Measurements from ENCODE around the gene SENP3. TPM values are rescaled to one million over a fixed set of nuclear protein-coding genes. Genes with fewer than 3 reads are reported as not detected.

The SENP3 gene
- total RNA-seq, 1 experiment from 2014 or later, result 59.5 TPM

- DNase-seq (ENCODE audit: low spot score), result no peak
Observed at GRCh38 chr17:7556627-7557026, 5.1 kb upstream of the SENP3 start.

- no peak for DNase-seq (ENCODE audit: low spot score)
Observed at GRCh38 chr17:7557147-7557764, 4.5 kb upstream of the SENP3 start.

DNA sequence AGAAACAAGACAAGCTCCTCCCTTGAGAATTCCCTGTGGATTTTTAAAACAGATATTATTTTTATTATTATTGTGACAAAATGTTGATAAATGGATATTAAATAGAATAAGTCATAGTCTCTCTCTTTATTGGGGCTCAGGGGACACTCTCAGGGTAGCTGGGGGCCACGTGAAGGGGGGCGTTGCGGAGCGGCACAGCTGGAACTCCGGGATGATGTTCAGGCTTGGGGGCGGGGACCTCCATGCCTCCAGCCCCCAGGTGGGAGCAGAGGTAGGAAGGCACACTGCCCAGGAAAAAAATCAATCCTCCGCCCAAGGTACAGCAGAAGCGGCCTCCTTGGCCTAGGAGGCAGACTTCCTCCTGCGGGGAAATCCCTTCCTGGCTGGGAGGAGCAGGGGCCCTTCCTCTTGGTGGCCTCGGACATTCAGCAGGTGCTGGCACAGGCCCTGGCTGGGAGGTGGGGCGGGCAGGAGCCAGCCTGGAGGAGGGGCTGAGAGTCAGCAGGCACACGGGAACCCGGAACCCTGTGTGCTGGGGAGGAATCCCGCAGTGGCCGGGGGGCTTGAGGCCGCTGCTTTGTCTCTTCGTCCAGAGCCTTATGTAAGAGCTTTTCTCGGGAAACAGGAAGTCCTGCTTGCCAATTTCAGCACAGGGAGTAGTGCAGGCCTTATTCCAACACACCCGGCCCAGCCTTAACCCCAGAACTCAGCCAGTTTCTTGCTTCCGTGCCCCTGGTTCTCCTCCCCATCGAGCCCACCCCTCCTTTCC lies 3.8 kb upstream of the SENP3 start:
- no peak for DNase-seq (ENCODE audit: low spot score)

GRCh38 chr17:7558544-7559319 lies 3.0 kb upstream of the SENP3 start, which contains the start of gene TNFSF13:
Gene TNFSF13, plus strand, starts transcription at chr17:7558750. Its CDS starts 290 bp downstream, at chr17:7559040.
- DNase-seq (ENCODE audit: low spot score), result no peak

DNA sequence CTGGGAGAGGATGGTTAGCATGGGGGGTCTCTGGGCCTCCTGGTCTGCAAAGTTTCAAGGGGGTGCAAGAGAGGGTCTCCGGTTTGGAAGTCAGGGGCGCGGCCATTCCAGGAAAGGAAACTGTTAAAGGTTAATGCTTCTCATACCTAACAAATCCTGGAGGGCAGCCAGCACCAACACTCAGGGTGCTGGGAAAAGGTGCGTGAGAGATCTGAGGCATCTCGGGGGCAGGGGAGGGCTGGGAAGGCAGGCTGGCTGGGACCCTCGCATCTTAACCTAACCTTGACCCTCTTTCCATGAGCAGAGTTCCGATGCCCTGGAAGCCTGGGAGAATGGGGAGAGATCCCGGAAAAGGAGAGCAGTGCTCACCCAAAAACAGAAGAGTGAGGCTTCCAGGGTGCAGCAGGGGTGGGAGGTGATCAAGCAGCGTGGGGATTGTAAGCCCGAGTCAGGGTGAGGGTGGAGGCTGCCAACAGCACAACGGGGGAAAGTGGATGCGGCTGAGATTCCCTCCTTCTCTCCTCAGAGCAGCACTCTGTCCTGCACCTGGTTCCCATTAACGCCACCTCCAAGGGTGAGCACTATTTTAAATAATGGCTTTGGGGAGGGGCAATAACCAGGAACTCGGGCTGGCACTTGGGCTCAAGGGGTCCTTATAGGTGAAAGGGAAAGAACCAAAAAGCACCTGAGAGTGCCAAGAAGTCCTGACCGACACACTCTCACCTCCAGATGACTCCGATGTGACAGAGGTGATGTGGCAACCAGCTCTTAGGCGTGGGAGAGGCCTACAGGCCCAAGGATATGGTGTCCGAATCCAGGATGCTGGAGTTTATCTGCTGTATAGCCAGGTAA lies 2.2 kb upstream of the SENP3 start:
- DNase-seq (ENCODE audit: low spot score), result no peak

DNA sequence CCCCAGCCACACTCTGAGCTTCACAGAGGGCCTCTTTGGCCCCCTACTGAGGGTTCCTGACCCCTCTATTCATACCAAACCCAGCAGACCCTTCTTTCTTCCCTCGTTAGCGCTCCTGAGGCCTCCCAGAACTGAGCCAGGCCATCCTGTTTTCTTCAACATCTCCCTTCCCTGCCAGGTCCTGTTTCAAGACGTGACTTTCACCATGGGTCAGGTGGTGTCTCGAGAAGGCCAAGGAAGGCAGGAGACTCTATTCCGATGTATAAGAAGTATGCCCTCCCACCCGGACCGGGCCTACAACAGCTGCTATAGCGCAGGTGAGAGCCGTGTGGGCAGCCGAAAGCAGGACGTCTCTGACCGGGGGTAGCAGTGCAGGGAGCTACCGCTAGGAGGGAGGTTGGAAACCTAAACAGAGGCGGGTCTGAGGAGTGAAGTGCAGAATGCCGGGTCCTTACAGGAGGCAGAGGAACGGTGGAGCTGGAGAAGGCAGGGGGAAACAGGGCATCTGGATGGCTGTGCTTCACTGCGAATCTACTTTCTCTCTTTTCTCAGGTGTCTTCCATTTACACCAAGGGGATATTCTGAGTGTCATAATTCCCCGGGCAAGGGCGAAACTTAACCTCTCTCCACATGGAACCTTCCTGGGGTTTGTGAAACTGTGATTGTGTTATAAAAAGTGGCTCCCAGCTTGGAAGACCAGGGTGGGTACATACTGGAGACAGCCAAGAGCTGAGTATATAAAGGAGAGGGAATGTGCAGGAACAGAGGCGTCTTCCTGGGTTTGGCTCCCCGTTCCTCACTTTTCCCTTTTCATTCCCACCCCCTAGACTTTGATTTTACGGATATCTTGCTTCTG lies 1.3 kb upstream of the SENP3 start:
- no peak for DNase-seq (ENCODE audit: low spot score)

DNA sequence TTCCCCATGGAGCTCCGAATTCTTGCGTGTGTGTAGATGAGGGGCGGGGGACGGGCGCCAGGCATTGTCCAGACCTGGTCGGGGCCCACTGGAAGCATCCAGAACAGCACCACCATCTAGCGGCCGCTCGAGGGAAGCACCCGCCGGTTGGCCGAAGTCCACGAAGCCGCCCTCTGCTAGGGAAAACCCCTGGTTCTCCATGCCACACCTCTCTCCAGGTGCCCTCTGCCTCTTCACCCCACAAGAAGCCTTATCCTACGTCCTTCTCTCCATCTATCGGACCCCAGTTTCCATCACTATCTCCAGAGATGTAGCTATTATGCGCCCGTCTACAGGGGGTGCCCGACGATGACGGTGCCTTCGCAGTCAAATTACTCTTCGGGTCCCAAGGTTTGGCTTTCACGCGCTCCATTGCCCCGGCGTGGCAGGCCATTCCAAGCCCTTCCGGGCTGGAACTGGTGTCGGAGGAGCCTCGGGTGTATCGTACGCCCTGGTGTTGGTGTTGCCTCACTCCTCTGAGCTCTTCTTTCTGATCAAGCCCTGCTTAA lies 617 bp upstream of the SENP3 start:
- DNase-seq (ENCODE audit: low spot score), result peak; percentile 64

DNA sequence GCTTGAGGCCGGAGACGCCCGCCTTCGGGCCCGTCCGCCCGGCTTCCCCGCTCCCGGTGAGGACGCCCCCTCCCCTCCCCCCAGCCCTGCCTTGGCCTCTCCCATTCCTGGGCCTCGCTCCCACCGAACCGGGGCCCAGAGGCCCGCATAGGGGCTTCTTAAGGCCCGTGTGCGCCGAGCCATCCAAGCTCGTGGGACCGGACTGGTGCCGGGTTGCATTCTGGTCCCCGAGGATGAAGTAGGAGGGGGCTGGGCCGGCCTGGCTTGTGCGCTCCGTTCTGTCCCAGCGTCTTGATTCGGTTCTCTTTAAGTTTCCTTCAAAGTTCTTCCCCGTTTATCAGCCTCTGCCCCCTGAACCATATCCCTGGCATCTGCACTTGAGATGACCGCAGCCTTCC lies 488 bp downstream of the SENP3 start:
- no peak for DNase-seq (ENCODE audit: low spot score)

- no peak for DNase-seq (ENCODE audit: low spot score)
Observed at GRCh38 chr17:7563115-7563869, 1.6 kb downstream of the SENP3 start.

- no peak for DNase-seq (ENCODE audit: low spot score)
Observed at GRCh38 chr17:7569571-7569970, 7.9 kb downstream of the SENP3 start.

- DNase-seq (ENCODE audit: low spot score), result no peak
Observed at GRCh38 chr17:7570351-7570750, 8.6 kb downstream of the SENP3 start.

GRCh38 chr17:7572338-7572587 lies 10.5 kb downstream of the SENP3 start:
- no peak for DNase-seq (ENCODE audit: low spot score)

DNA sequence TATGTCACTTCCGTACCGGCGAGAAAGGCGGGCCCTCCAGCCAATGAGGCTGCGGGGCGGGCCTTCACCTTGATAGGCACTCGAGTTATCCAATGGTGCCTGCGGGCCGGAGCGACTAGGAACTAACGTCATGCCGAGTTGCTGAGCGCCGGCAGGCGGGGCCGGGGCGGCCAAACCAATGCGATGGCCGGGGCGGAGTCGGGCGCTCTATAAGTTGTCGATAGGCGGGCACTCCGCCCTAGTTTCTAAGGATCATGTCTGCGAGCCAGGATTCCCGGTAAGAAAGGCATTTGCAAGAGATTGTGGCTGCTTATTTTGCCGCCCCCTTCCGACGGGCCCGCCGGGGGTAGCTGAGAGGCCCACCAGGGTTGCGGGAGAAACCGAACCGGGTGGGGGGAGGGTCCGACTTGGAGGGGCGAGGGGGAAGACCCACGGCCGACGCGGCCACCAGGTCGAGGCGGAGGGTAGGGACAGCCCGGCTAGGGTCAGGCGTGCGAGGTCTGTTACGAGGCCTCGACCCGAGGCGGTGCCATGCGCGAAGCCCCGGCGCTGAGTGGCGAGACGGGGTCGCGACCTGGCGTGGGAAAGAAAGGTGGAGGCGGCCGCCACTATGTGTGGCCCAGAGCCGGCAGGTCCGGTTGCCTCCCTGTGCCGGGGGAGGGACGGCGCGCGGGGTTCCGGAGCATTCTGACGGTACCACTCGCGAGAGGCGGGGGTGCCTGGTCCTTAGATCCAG lies 11.0 kb downstream of the SENP3 start:
- peak; percentile 96 for DNase-seq (ENCODE audit: low spot score)

DNA sequence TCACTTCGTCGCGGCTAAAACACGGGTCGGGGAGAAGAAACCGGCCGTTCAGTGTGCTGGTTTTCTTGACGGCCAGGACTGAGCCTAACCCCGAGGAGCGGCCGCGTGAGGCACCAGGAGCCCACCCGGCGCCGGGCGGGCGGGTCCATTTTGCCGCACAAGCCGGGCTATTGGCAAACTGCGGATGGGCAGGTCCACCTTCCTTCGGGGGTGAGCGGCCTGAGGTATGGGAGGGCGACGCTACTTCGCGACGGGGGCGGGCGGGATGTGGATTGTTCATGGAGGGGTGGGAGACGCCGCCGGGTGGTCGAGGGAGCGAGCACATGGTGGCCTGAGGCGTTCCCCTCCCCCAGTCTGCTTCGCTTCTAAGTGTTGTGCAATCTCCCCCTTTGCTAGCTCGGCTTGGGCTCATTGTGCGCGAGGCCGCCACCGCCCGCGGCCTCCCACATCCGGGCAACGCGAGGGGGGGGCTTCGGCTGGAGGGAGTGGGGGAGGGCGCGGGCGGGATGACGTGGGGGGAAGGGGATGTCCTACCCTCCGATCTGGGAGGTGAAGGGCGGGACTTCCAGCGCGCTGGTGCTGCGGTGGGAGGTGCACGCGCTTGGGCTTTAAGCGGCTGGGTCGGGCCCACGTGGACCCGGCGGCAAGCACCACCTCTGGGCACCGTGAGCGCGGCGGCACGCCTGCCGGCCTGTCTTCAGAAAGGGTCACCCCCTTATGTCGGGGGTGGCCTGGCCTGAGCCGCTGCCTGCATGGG lies 11.8 kb downstream of the SENP3 start:
- DNase-seq (ENCODE audit: low spot score), result peak; percentile 82

DNA sequence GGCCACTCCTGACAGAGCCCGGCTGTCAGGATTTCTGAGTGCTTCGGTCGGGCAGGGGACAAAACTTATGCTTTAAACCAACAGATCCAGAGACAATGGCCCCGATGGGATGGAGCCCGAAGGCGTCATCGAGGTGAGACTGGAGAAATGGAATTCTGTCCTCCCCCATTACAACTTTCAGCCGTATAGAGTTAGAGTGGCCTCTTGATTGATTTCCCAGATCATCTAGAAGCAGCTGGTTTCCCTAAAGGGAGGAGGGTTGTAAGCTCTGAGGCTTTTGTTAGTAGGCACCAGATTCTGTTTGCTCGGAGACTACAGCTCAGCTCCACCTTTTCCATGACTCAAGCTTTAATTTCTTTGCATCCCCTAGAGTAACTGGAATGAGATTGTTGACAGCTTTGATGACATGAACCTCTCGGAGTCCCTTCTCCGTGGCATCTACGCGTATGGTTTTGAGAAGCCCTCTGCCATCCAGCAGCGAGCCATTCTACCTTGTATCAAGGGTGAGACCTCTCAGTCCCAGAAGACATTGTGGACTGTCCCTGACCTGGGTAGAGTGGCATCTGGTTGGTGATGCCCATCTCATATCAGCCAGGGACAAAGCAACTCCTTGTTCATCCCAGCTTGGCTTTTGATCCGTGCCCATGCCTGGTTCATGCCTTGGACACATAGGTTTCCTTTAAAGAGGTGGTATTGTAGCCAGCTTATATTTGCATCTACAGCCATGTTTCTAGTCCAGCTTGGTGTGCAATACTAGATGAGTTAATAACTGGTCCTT lies 12.6 kb downstream of the SENP3 start:
- DNase-seq (ENCODE audit: low spot score), result no peak

- no peak for DNase-seq (ENCODE audit: low spot score)
Observed at GRCh38 chr17:7575481-7575883, 13.8 kb downstream of the SENP3 start.

GRCh38 chr17:7575959-7576358 lies 14.2 kb downstream of the SENP3 start:
- DNase-seq (ENCODE audit: low spot score), result no peak

DNA sequence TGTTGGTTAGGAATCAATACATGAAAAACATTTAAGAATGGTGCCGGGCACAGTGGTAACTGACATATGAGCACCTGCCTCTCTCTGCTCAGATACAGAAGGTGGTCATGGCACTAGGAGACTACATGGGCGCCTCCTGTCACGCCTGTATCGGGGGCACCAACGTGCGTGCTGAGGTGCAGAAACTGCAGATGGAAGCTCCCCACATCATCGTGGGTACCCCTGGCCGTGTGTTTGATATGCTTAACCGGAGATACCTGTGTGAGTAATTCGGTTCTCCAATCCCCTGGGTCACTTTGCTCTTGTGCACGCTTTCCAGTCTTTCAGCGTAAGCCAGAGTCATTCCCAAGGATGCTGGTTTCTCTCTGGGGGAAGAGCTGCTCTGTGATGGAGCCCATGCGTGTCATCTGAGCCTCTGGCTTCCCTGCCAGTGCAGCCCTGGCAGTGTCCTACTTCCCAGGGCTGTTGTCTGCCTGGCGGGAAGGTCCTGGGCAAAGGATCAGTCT lies 14.8 kb downstream of the SENP3 start:
- no peak for DNase-seq (ENCODE audit: low spot score)

All from H4 (cell line).